Peyer's patch (tissue), 4 donors: Measurements from ENCODE around the gene TYROBP.

ENCODE experiments used
- POLR2A ChIP-seq, 2 donors: fragments of 450-650 bp; IDR thresholded peaks; one replicate each; pipeline ENCODE4 v1.5.1; 2017; ENCODE audit warnings: antibody characterized with exemption in 2 of 2, mild to moderate bottlenecking in 2 of 2, moderate library complexity in 2 of 2
- TF ChIP-seq, protein P1 (sequence below), 6 experiments: fragments of 450-650 bp in 4 of 6; fragments of 200-600 bp in 2 of 6; sonication (generic) in 1 of 6; IDR thresholded peaks; one replicate each; pipeline ENCODE4 v1.5.1; 2017 to 2019; ENCODE audit warnings: antibody characterized with exemption in 6 of 6, mild to moderate bottlenecking in 3 of 6, moderate library complexity in 1 of 6

DNA sequence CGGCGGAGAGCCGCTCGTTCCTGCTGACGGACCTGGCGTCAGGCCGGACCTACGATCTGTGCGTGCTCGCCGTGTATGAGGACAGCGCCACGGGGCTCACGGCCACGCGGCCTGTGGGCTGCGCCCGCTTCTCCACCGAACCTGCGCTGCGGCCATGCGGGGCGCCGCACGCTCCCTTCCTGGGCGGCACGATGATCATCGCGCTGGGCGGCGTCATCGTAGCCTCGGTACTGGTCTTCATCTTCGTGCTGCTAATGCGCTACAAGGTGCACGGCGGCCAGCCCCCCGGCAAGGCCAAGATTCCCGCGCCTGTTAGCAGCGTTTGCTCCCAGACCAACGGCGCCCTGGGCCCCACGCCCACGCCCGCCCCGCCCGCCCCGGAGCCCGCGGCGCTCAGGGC is 36.5 kb upstream of the TYROBP start:
- TF ChIP-seq, protein P1, sequence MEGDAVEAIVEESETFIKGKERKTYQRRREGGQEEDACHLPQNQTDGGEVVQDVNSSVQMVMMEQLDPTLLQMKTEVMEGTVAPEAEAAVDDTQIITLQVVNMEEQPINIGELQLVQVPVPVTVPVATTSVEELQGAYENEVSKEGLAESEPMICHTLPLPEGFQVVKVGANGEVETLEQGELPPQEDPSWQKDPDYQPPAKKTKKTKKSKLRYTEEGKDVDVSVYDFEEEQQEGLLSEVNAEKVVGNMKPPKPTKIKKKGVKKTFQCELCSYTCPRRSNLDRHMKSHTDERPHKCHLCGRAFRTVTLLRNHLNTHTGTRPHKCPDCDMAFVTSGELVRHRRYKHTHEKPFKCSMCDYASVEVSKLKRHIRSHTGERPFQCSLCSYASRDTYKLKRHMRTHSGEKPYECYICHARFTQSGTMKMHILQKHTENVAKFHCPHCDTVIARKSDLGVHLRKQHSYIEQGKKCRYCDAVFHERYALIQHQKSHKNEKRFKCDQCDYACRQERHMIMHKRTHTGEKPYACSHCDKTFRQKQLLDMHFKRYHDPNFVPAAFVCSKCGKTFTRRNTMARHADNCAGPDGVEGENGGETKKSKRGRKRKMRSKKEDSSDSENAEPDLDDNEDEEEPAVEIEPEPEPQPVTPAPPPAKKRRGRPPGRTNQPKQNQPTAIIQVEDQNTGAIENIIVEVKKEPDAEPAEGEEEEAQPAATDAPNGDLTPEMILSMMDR (IDR thresholded peaks at IDR 0.05), result no peak
- no peak for TF ChIP-seq POLR2A (IDR thresholded peaks at IDR 0.05)
